IPS DF 6.9 (cell line): ENCODE data around the gene MAGED4.
"Not testable (repeated sequence)": the region's sequence is repeated elsewhere in the genome, so short reads cannot be mapped to it uniquely, and the experiment has no call there.

ENCODE experiments used
- DNase-seq: peaks from one replicate; pipeline ENCODE4 v3.0.0-alpha.2; 2013; ENCODE audit warnings: low read depth, low spot score
- H3K27ac ChIP-seq: one replicate; pipeline ENCODE4 v1.5.1; 2013; ENCODE audit warnings: low read length, control low read depth
- H3K27me3 ChIP-seq: 2 replicates; pipeline ENCODE4 v1.6.1; 2013; ENCODE audit warnings: mild to moderate bottlenecking, low read length; ENCODE audit not compliant: control insufficient read depth, insufficient read depth
- H3K36me3 ChIP-seq: 2 replicates; pipeline ENCODE4 v1.6.1; 2013; ENCODE audit warnings: low read length; ENCODE audit not compliant: control insufficient read depth, insufficient read depth
- H3K4me1 ChIP-seq: 2 replicates; pipeline ENCODE4 v1.6.1; 2013; ENCODE audit warnings: low read length; ENCODE audit not compliant: control insufficient read depth, insufficient read depth
- H3K4me3 ChIP-seq: 2 replicates; pipeline ENCODE4 v1.5.1; 2013; ENCODE audit warnings: mild to moderate bottlenecking, low read length
- H3K9me3 ChIP-seq: 2 replicates; pipeline ENCODE4 v1.6.1; 2013; ENCODE audit warnings: low read length, inconsistent platforms; ENCODE audit not compliant: control insufficient read depth, insufficient read depth
- WGBS: extraction: QIAGEN DNeasy Blood & Tissue Kit; methylation state at CpG from one replicate; pipeline ENCODE4 v1.1.7; 2013; ENCODE audit warnings: mixed read lengths, missing lambda C conversion rate; ENCODE audit not compliant: insufficient read length, insufficient coverage; 5-methylcytosine and 5-hydroxymethylcytosine counted together

MAGED4 gene

GRCh38 chrX:52184440-52185077 lies at the start of gene MAGED4:
TSS of gene MAGED4 (plus strand) at chrX:52184888. CDS start at chrX:52185923, 1,035 bp downstream.
- H3K4me1 ChIP-seq, H3K27me3 ChIP-seq, H3K36me3 ChIP-seq, DNase-seq, H3K27ac ChIP-seq, H3K4me3 ChIP-seq, H3K9me3 ChIP-seq: not testable (repeated sequence)
- WGBS, result no CpG with 5 or more reads among the region's 40 CpGs

- H3K9me3 ChIP-seq, result no peaks in the 10 kb centered on the region
- no peaks in the 10 kb centered on the region; the same call in 1 of the 2 replicates for H3K4me1 ChIP-seq
- WGBS, result no CpG with 5 or more reads among the region's 2 CpGs
- no peak for DNase-seq
- no peak overlapping the region for H3K27ac ChIP-seq
- no peak overlapping the region for H3K4me3 ChIP-seq
- no peaks in the 10 kb centered on the region for H3K27me3 ChIP-seq
- no peaks in the 10 kb centered on the region for H3K36me3 ChIP-seq
Observed at GRCh38 chrX:52138830-52139544, 45.7 kb upstream of the MAGED4 start.

- H3K36me3 ChIP-seq, result no peaks in the 10 kb centered on the region
- H3K9me3 ChIP-seq, result no peaks in the 10 kb centered on the region
- H3K4me1 ChIP-seq, result no peaks in the 10 kb centered on the region; the same call in 1 of the 2 replicates
- no peak overlapping the region for H3K27ac ChIP-seq
- H3K27me3 ChIP-seq, result no peaks in the 10 kb centered on the region
- no peak overlapping the region for H3K4me3 ChIP-seq
- DNase-seq, result no peak
Observed at GRCh38 chrX:52139545-52139895, 45.2 kb upstream of the MAGED4 start.

- H3K9me3 ChIP-seq, result no peaks in the 10 kb centered on the region
- no peak overlapping the region for H3K4me3 ChIP-seq
- H3K36me3 ChIP-seq, result no peaks in the 10 kb centered on the region
- H3K27me3 ChIP-seq, result no peaks in the 10 kb centered on the region
- no CpG with 5 or more reads among the region's 1 CpG for WGBS
- no peak overlapping the region for H3K27ac ChIP-seq
- no peak for DNase-seq
- H3K4me1 ChIP-seq, result no peaks in the 10 kb centered on the region; the same call in 1 of the 2 replicates
Observed at GRCh38 chrX:52140020-52140419, 44.7 kb upstream of the MAGED4 start.

GRCh38 chrX:52150667-52151066 lies 34.0 kb upstream of the MAGED4 start:
- not testable (repeated sequence) for DNase-seq, H3K27ac ChIP-seq, H3K27me3 ChIP-seq, H3K36me3 ChIP-seq, H3K4me3 ChIP-seq, H3K4me1 ChIP-seq, H3K9me3 ChIP-seq
- no CpG with 5 or more reads among the region's 10 CpGs for WGBS

GRCh38 chrX:52160140-52160539 lies 24.5 kb upstream of the MAGED4 start:
- not testable (repeated sequence) for DNase-seq, H3K27me3 ChIP-seq, H3K4me1 ChIP-seq, H3K27ac ChIP-seq, H3K9me3 ChIP-seq, H3K36me3 ChIP-seq, H3K4me3 ChIP-seq
- no CpG with 5 or more reads among the region's 8 CpGs for WGBS

- H3K4me3 ChIP-seq, result no peak overlapping the region
- H3K36me3 ChIP-seq, result no peaks in the 10 kb centered on the region
- no peak for DNase-seq
- no peaks in the 10 kb centered on the region for H3K4me1 ChIP-seq
- H3K27me3 ChIP-seq, result no peaks in the 10 kb centered on the region
- H3K27ac ChIP-seq, result no peak overlapping the region
- no peaks in the 10 kb centered on the region for H3K9me3 ChIP-seq
Observed at GRCh38 chrX:52166840-52167239, 17.8 kb upstream of the MAGED4 start.

- not testable (repeated sequence) for DNase-seq, H3K27ac ChIP-seq, H3K9me3 ChIP-seq, H3K36me3 ChIP-seq, H3K4me3 ChIP-seq, H3K27me3 ChIP-seq, H3K4me1 ChIP-seq
- WGBS, result no CpG with 5 or more reads among the region's 10 CpGs
Observed at GRCh38 chrX:52171055-52171454, 13.6 kb upstream of the MAGED4 start.

GRCh38 chrX:52185078-52185453 lies 378 bp downstream of the MAGED4 start:
- not testable (repeated sequence) for H3K4me3 ChIP-seq, H3K9me3 ChIP-seq, H3K27me3 ChIP-seq, H3K27ac ChIP-seq, DNase-seq, H3K36me3 ChIP-seq, H3K4me1 ChIP-seq
- WGBS, result no CpG with 5 or more reads among the region's 18 CpGs

GRCh38 chrX:52211405-52211804 lies 26.7 kb downstream of the MAGED4 start:
- not testable (repeated sequence) for H3K36me3 ChIP-seq, H3K9me3 ChIP-seq, DNase-seq, H3K4me3 ChIP-seq, H3K4me1 ChIP-seq, H3K27ac ChIP-seq, H3K27me3 ChIP-seq
- WGBS, result no CpG with 5 or more reads among the region's 6 CpGs

GRCh38 chrX:52213276-52213675 lies 28.6 kb downstream of the MAGED4 start:
- H3K27me3 ChIP-seq, result no peaks in the 10 kb centered on the region
- no peaks in the 10 kb centered on the region for H3K9me3 ChIP-seq
- H3K4me3 ChIP-seq, result no peak overlapping the region
- H3K27ac ChIP-seq, result no peak overlapping the region
- H3K36me3 ChIP-seq, result no peaks in the 10 kb centered on the region
- no CpG with 5 or more reads among the region's 3 CpGs for WGBS
- H3K4me1 ChIP-seq, result no peaks in the 10 kb centered on the region
- DNase-seq, result no peak
